HG03457 (cell line): ENCODE results near the gene LRRC4C.

Source experiments
- ATAC-seq: cut with Tn5 transposase; IDR thresholded peaks from one replicate; pipeline ENCODE4 v1.9.1; 2021; ENCODE audit warnings: moderate number of reproducible peaks; ENCODE audit not compliant: unreplicated experiment

LRRC4C gene

GRCh38 chr11:40139536-40139935, 1319.9 kb downstream of the LRRC4C start:
- no peak for ATAC-seq

GRCh38 chr11:40139066-40139465, 1320.4 kb downstream of the LRRC4C start:
- ATAC-seq = no peak

- no peak for ATAC-seq
These were observed 1324.5 kb downstream of the LRRC4C start for GRCh38 chr11:40134820-40135570.

- no peak for ATAC-seq
These were observed 1326.0 kb downstream of the LRRC4C start for GRCh38 chr11:40133498-40133897.

- no peak for ATAC-seq
These were observed 1326.5 kb downstream of the LRRC4C start for GRCh38 chr11:40132912-40133311.

GRCh38 chr11:40130427-40130826, 1329.0 kb downstream of the LRRC4C start:
- no peak for ATAC-seq

GRCh38 chr11:40129266-40129665, 1330.2 kb downstream of the LRRC4C start:
- ATAC-seq = no peak

GRCh38 chr11:40125054-40125453, 1334.4 kb downstream of the LRRC4C start:
- no peak for ATAC-seq

- no peak for ATAC-seq
These were observed 1339.8 kb downstream of the LRRC4C start for GRCh38 chr11:40119661-40120060.

- ATAC-seq = no peak
These were observed 1340.7 kb downstream of the LRRC4C start for GRCh38 chr11:40118780-40119179.

GRCh38 chr11:40118026-40118425, 1341.4 kb downstream of the LRRC4C start:
- no peak for ATAC-seq

GRCh38 chr11:40104941-40105550, 1354.4 kb downstream of the LRRC4C start:
- no peak for ATAC-seq

GRCh38 chr11:40100781-40101180, 1358.7 kb downstream of the LRRC4C start:
- ATAC-seq = no peak

GRCh38 chr11:40100162-40100553, 1359.3 kb downstream of the LRRC4C start:
- ATAC-seq = no peak

GRCh38 chr11:40099426-40100161, 1359.9 kb downstream of the LRRC4C start:
- ATAC-seq = no peak

GRCh38 chr11:40095446-40095845, 1364.0 kb downstream of the LRRC4C start:
- ATAC-seq = no peak

GRCh38 chr11:40094954-40095353, 1364.5 kb downstream of the LRRC4C start:
- no peak for ATAC-seq

GRCh38 chr11:40080434-40080833, 1379.0 kb downstream of the LRRC4C start:
- no peak for ATAC-seq
